Esophagus muscularis mucosa (tissue), 4 donors: ENCODE data around the gene MICU1.

ENCODE experiments used
- EP300 ChIP-seq: sonication (generic); formaldehyde crosslinking; IDR thresholded peaks from one replicate; pipeline ENCODE4 v1.6.1; 2017; ENCODE audit warnings: antibody characterized with exemption
- POLR2A ChIP-seq: fragments of 450-650 bp; IDR thresholded peaks from one replicate; pipeline ENCODE4 v1.6.1; 2017; ENCODE audit warnings: antibody characterized with exemption, moderate library complexity, mild to moderate bottlenecking, low read depth
- POLR2AphosphoS5 ChIP-seq, 2 donors: sonication (generic); formaldehyde crosslinking; IDR thresholded peaks; one replicate each; pipeline ENCODE4 v1.6.1; 2017; ENCODE audit warnings: antibody characterized with exemption in 2 of 2
- TF ChIP-seq, protein P1 (sequence below), 3 experiments: fragments of 200-600 bp in 2 of 3; fragments of 450-650 bp in 1 of 3; sonication (generic) in 2 of 3; IDR thresholded peaks; one replicate each; pipeline ENCODE4 v1.5.1; 2017 to 2019; ENCODE audit warnings: antibody characterized with exemption in 3 of 3, mild to moderate bottlenecking in 2 of 3, moderate library complexity in 1 of 3

DNA sequence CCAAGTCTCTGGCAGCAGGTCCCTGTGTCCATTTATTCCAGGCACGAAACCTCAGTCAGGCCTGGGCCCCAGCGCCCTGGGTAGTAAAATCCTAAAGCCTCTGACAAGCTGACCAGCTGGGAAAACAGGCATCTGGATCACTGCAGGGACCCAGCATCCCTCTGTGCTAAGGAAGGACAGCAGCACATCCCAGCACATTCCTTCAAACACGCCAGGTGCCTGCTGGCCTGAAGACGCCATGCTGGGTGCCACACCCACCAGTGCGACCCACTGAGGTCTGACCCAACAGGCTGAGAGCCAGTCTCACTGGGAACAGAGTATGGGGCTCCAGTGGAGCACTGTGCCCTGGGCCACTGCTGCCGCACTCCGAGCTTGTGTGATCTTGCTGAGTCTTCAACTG lies 277.6 kb downstream of the MICU1 start:
- TF ChIP-seq POLR2AphosphoS5 (IDR thresholded peaks at IDR 0.05) = no peak
- TF ChIP-seq POLR2A = no peak
- TF ChIP-seq, protein P1, sequence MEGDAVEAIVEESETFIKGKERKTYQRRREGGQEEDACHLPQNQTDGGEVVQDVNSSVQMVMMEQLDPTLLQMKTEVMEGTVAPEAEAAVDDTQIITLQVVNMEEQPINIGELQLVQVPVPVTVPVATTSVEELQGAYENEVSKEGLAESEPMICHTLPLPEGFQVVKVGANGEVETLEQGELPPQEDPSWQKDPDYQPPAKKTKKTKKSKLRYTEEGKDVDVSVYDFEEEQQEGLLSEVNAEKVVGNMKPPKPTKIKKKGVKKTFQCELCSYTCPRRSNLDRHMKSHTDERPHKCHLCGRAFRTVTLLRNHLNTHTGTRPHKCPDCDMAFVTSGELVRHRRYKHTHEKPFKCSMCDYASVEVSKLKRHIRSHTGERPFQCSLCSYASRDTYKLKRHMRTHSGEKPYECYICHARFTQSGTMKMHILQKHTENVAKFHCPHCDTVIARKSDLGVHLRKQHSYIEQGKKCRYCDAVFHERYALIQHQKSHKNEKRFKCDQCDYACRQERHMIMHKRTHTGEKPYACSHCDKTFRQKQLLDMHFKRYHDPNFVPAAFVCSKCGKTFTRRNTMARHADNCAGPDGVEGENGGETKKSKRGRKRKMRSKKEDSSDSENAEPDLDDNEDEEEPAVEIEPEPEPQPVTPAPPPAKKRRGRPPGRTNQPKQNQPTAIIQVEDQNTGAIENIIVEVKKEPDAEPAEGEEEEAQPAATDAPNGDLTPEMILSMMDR (IDR thresholded peaks at IDR 0.05) = no peak
- no peak for TF ChIP-seq EP300
